Endothelial cell of umbilical vein (primary cell): ENCODE data around the gene WDR76.

Experiments used
- EZH2 ChIP-seq: IDR thresholded peaks from 2 replicates; pipeline ENCODE4 v1.6.1; 2012; ENCODE audit warnings: borderline replicate concordance, low read depth, mild to moderate bottlenecking, moderate library complexity, low read length, inconsistent platforms; ENCODE audit not compliant: severe bottlenecking
- FOS ChIP-seq: IDR thresholded peaks from 2 replicates; pipeline ENCODE4 v1.6.1; 2011; ENCODE audit warnings: mild to moderate bottlenecking, low read length, moderate library complexity, borderline replicate concordance; ENCODE audit not compliant: insufficient read depth
- POLR2AphosphoS5 ChIP-seq: IDR thresholded peaks from 2 replicates; pipeline ENCODE4 v1.6.1; 2012; ENCODE audit warnings: low read depth, mild to moderate bottlenecking, control low read depth, low read length, moderate library complexity; ENCODE audit not compliant: insufficient read depth

DNA sequence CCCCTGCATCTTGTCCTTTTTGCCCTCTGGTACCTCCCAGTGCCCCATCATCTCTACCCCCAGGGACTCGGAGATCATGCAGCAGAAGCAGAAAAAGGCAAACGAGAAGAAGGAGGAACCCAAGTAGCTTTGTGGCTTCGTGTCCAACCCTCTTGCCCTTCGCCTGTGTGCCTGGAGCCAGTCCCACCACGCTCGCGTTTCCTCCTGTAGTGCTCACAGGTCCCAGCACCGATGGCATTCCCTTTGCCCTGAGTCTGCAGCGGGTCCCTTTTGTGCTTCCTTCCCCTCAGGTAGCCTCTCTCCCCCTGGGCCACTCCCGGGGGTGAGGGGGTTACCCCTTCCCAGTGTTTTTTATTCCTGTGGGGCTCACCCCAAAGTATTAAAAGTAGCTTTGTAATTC, 33.2 kb upstream of the WDR76 start:
- no peak for TF ChIP-seq FOS
- TF ChIP-seq EZH2 = no peak
- TF ChIP-seq POLR2AphosphoS5 = no peak
